ENCODE data around the gene SORCS2.

The SORCS2 gene

DNA sequence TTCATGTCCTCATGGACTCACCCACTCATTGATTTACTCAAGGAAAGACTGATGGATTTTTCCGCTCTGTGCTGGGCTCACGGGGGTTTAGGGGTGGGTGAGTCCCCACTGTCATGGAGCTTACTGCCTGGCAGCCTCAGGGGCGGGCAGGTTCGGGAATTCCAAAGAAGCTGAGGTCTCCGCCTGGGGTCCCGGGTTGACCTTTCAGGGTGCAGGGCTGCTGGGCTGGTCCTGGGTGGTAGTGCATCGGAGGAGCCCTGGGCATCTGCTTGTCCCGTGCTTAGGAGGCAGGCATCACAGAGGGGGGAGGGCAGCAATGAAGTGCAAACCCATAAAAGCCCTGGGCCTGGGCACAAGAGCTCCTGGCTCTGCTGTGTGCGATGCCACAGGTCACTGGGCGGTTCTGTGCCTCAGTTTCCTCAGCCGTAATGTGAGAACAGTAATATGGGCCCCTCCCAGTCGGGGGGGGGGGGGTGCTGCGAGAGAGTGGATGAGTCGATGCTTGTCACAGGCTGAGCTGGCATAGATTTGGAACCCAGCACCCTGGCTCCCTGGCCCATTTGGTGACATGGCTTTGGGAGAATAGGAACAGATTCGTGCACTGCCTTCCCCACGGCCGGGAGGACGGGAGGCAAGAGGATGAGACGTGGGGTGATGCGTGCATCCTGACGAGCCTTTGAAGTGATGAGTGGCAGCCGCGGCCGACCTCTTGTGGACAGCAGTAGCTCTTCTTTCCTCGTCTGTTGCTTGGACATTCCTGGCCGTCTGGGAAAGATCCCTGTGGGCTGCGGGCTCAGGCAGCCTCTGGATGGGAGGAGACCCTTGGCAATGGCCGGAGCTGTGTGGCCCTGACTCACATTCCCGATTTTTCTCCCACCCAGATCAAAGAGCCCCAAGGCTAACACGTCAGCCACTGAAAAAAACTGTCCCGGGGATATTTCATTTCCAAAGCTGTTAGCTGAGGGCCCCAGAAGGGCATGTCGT lies 200.4 kb downstream of the SORCS2 start:
- FAIRE-seq (no peak), DNase-seq (ENCODE audit: extremely low spot score, insufficient read length, low read depth) (no peak)

DNA sequence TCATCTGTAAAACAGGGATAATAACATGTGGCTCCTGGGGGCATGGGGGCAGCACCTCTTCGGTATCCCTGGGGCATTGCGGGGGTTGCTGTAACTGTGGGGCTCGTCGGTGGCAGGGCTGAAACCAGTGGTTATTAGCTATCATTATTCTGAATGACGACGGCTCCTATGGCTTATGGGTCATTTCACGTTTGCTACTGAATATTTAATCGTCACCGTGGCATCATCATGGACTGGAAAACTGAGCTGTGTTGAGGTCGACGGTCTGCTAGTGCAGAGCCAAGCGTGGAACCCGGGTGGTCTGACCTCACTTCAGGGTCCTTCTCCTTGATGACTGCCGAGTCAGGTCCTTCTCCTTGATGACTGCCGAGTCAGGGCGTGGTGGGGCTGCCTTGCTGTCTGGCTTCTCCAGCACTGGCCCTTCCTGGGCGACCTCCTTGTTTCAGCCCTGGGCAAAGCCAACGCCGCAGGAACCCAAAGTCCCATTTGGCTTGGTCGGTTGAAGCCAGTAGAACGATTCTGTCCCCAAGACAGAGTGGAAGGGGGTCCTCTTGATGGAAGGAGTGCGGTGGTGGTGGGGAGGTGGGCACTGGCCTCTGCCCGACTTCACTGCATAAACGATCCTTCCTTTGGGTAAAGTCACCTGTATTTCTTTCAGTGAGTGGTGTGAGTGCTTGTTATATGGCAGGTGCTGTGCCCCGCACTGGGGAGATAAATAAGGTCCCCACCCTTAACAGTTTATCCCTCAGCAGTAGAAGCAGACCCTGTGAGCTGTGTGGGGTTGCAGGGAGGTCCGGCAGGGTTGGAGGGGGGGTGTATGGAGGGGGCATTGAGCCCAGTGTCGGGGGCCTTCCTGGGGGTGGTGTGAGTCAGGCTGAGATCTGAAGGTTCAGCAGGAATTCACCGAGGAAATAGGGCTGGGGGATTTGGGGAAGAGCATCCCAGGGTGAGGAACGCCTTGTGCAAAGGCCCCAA lies 201.6 kb downstream of the SORCS2 start:
- DNase-seq (ENCODE audit: extremely low spot score, insufficient read length, low read depth) = no peak

DNA sequence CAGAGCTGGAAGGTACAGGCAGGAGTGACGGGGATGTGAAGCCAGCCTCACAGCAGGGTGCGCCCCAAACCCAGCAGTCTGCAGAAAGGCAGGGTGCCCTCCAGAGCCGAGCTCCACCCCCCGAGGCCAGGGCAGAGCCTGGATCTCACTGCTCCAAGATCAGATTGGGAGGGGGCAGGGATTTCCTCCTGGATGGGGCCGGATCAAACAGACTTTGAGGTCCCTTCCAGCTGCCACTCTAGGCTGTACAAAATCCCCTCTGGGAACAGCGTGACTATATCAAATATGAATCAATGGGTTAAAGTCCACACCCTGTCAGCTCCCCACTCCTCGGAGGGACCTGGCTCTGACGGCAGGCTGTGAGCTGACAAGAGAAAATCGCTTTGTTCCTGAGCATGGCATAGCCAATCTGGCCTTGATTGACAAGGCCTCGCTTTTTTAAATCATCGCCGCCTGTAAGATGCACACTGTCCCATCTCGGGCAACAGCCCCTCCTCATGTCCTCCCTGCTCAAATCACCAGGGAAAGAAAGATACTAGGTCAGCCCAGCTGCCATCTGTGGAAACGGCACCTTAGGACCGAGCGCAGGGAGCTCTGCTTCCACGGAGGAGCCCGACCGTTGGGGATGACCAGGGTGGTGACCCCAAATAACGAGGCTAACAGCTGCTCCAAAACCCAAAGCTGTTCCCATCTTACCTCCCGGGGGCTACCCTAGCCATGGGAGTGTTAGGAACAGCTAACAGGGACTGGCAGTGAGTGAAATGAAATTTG lies 202.5 kb downstream of the SORCS2 start:
- FAIRE-seq (no peak), DNase-seq (ENCODE audit: extremely low spot score, insufficient read length, low read depth) (no peak)

More for the DNA sequence above, 201.6 kb downstream of the SORCS2 start:
- no peak for FAIRE-seq

DNA sequence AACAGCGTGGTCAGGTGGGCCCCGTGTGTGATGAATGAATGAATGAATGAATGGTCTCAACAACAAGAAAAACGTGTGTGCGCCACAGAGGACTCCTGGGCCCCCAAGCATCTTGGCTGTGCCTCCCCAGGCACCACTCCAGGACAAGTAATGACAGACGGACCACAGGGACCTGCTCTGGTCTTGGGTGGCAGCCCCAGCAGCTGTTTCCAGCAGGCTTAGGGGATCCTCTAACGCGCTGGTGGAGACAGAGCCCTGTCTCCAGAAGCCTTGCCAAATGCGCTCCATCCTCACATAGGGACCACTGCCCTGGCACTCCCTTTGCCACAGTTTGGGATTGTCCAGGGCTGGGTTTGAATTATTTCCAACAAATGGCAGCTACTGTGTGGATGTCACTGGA lies 203.3 kb downstream of the SORCS2 start:
- FAIRE-seq (no peak), DNase-seq (ENCODE audit: extremely low spot score, insufficient read length, low read depth) (no peak)

- FAIRE-seq = no peak
- no peak for DNase-seq (ENCODE audit: extremely low spot score, insufficient read length, low read depth)
Observed at GRCh38 chr4:7396186-7396910, 204.0 kb downstream of the SORCS2 start.

GRCh38 chr4:7397206-7398103 lies 205.1 kb downstream of the SORCS2 start:
- FAIRE-seq = no peak
- DNase-seq (ENCODE audit: extremely low spot score, insufficient read length, low read depth) = no peak

DNA sequence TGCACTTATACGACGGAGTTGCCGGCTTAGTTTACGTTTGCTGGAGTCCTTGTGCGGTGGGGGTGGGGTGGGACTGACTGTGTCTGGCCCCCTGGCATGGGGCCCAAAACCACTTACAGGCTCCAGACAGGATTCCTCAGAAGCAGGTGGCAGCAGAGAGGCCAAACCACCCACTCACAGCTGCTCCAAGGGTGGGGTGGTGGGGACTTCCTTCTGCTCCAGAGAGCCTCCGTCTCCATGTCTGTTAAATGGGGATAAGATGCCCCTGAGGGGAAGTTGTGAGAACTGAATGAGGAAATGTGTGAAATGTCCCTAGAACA lies 205.7 kb downstream of the SORCS2 start:
- FAIRE-seq = no peak
- DNase-seq (ENCODE audit: extremely low spot score, insufficient read length, low read depth) = no peak

DNA sequence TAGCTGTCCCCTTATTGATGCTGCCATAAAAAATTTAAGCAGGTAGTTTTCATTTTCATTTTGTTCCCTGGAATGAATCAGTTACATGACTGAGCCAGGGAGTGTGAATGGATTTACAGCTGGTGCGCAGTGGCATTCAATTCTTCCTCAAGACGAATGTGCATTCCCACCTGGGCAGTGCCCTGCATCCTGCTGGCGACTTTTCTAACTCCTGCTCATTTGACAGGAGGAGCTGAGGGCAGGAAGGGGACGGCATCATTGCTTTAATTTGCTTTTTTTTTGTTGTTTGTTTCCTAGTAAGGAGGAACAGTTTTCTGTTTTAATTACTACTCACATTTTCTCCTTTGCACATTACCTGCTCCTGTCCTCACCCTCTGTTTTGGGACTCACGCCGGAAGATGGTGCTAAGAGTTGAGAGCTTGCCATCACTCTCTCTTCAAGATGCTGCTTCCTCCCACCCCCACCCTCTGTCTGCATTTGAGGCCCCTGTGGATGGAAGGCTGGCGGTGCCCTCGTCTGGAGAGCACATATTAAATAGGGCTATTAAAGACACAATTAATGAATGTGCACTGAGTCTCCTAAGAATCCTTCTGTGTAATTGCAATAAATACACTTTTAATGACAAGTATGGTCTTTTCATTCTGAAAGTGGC lies 206.6 kb downstream of the SORCS2 start:
- no peak for FAIRE-seq
- no peak for DNase-seq (ENCODE audit: extremely low spot score, insufficient read length, low read depth)

DNA sequence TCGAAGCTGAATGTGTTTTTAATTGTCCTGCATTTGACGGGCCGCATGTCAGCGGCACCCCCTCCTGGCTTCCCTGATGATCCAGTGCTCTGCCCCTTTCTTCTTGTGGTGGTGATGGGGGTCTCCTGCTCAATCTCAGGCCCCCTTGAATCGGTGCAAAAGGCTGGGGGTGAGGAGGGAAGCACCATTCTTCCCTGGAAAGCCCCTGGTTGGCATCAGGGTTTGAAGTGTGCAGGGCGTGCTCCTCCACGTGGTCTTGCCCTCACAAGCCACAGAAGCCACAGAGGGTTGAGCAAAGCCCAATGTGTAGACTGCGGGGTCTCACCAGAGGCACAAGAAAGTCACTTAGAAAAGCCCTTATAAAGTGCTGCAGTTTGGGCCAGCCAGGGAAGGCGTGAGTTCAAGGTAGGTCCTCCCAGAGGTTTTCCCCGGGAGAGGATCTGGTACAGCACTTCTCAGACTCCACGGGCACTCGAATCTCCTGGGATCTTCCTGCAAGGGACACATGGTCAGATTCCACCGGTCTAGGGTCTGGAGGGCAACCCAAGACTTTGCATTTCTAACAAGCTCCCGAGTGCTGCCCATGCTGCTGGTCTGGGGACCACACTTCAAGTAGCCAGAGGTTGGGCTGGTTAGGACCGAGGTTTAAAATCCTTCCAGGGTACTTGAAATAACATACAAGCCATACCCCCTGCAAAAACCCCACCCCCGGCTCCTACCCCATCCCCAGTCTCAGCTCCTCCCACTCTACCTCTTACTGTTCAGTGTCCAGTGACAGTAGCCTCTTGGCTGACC lies 207.3 kb downstream of the SORCS2 start:
- FAIRE-seq = no peak

GRCh38 chr4:7400671-7401298 lies 208.4 kb downstream of the SORCS2 start:
- FAIRE-seq (no peak), DNase-seq (ENCODE audit: extremely low spot score, insufficient read length, low read depth) (no peak)

More for the DNA sequence above, 207.3 kb downstream of the SORCS2 start:
- no peak for DNase-seq (ENCODE audit: extremely low spot score, insufficient read length, low read depth)

- DNase-seq (ENCODE audit: extremely low spot score, insufficient read length, low read depth) (no peak), FAIRE-seq (no peak)
Observed at GRCh38 chr4:7402526-7402925, 210.2 kb downstream of the SORCS2 start.

- FAIRE-seq (no peak), DNase-seq (ENCODE audit: extremely low spot score, insufficient read length, low read depth) (no peak)
Observed at GRCh38 chr4:7403001-7403400, 210.7 kb downstream of the SORCS2 start.

- DNase-seq (ENCODE audit: extremely low spot score, insufficient read length, low read depth) (no peak), FAIRE-seq (no peak)
Observed at GRCh38 chr4:7408166-7408565, 215.8 kb downstream of the SORCS2 start.

DNA sequence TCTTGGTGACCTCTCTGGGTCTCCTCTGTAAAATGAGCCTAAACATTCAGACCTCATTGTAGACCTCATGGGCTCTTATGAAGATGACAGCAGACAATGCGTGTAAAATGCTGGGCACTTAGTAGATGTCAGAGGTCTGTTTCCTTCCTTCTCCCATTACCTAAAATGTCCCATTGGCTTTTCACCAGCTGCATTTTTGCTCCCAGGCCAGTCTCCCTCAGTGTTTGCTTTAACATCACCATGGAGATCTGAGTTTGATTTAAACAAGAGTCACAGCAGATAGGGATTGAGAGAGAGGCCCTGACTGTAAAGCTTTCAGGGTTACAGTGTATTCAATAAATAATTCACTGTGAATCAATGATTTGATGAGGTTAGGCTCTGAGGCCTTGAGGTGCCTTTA lies 218.1 kb downstream of the SORCS2 start:
- FAIRE-seq = no peak
- DNase-seq (ENCODE audit: extremely low spot score, insufficient read length, low read depth) = no peak

DNA sequence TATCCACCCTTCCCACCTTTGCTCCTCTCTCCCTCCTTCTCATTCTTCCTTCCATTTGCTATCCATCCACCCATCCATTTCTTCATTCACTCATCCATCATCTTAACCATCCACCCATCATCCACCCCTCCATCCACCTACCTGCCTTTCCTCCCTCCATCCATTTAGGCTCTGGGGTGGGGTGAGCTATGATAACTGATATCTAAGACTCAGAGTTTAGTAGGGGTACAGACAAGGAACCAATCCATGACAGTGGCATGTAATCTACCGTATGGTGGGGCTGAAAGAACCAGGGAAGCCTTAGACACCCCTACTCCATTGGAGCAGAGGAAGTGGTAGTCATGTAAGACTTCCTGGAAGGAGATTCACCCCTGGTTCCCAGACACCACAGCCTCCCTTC lies 219.2 kb downstream of the SORCS2 start:
- FAIRE-seq = no peak

GRCh38 chr4:7411896-7412553 lies 219.7 kb downstream of the SORCS2 start:
- no peak for FAIRE-seq

More for the DNA sequence above, 219.2 kb downstream of the SORCS2 start:
- DNase-seq (ENCODE audit: extremely low spot score, insufficient read length, low read depth) = no peak

More at GRCh38 chr4:7411896-7412553, 219.7 kb downstream of the SORCS2 start:
- no peak for DNase-seq (ENCODE audit: extremely low spot score, insufficient read length, low read depth)
